ENCODE results near the gene NDFIP1.
"Not testable (repeated sequence)": the region's sequence is repeated elsewhere in the genome, so short reads cannot be mapped to it uniquely, and the experiment has no call there.

DNA sequence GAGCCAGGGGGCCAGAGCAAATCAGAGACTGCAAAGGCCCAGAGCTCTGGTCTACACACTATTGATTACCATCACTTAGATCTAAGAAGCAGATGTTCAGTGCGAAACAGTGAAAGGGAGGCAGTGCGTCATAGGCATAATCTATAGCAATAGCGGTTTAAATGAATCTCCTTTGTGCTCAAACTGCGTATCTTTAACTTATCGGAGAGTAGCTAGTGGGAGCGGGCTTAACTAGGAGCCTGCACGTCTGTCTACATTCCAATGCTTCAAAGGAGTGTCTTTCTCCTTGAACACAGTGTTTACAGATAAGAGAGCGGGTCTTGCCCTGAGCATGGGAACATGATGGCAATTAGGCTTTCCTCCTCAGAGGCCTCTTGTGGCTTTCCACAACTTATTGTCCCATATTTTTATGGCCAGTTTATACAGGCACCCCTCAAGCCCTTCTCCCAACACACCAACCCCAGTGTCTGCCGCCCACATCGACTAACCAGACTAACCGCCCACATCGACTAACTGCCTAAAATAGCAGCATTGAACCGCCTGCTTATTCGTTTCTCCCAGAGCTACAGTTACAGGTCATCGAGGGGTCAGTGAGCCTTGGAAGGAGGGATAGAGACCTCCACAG is 19.6 kb upstream of the NDFIP1 start:
- not testable (repeated sequence) for TF ChIP-seq POLR2A (IDR thresholded peaks at IDR 0.05; ENCODE audit: low read length); GATA1 (IDR thresholded peaks at IDR 0.05; ENCODE audit: low read depth, low read length)
